Stimulated activated CD4-positive, alpha-beta T cell treated with anti-CD3 and anti-CD28 coated beads, Interleukin-15, amount 100 ng/mL, for 24 hours (primary cell): ENCODE measurements around the gene TMCC3.

Experiments used
- DNase-seq: peaks from one replicate; pipeline ENCODE4 v3.0.0-alpha.2; 2020

The TMCC3 gene, protein sequence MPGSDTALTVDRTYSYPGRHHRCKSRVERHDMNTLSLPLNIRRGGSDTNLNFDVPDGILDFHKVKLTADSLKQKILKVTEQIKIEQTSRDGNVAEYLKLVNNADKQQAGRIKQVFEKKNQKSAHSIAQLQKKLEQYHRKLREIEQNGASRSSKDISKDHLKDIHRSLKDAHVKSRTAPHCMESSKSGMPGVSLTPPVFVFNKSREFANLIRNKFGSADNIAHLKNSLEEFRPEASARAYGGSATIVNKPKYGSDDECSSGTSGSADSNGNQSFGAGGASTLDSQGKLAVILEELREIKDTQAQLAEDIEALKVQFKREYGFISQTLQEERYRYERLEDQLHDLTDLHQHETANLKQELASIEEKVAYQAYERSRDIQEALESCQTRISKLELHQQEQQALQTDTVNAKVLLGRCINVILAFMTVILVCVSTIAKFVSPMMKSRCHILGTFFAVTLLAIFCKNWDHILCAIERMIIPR

DNA sequence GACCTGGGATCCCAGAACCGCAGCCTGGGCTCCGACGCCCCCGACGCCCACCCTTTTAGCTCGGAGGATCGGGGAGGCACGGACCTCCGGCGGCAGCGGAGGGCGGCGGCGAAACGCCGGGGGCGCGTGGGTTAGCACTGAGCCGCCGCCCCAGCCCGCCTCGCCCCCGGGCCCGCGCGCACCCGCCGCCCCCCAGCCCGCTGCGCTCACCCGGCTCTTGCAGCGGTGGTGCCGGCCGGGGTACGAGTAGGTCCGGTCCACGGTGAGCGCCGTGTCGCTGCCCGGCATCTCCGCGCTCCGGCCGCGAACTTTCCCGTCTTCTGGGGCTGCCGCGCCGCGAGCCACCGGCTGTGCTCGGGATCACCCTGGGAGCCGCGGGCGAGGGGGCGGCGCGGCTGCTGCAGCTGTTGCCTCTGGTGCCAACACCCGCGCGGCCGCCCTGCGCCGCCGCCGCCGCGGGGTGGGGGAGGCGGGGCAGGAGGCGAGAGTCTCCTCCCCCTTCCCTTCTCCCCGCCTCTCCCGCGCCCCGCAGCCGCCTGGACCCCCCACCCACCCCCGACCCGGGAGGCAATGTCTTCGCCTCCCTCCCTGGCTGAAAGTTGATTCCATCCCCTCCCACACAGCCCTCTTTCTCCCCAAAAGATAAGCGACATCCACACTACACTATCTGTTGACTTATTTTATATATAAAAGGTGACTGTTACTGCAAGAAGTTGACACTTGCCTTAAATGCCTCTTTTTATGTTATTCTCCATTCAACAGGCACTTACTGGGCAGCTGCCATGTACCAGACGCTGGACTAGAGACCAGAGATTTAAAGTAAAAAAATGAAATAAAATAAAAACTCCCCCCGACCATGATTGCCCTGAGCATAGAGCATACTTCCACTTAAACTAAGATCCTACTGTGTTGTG lies at the start of gene TMCC3:
Gene TMCC3, minus strand, starts transcription at position 415 of the 914 bp plus-strand sequence. Its CDS starts 127 bp downstream, at position 288.
- peak; percentile 31 for DNase-seq

- no peak for DNase-seq
Observed at GRCh38 chr12:94699801-94700200, 49.4 kb upstream of the TMCC3 start.

DNA sequence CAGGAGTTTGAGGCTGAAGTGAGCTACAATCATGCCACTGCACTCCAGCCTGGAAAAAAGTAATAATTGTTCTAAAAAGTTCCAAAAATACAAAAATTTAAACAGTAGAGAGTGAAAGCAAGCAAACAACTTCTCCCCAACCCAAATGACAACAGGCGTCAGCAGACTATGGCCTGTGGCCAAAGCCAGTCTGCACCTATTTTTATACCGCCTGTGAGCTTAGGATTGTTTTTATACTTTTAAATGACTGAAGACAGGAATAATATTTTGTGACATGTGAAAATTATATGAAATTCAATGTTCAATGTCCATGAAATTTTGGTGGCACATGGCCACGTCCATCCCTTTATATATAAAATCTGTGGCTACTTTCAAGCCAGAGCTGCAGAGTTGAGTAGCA lies 48.2 kb upstream of the TMCC3 start:
- DNase-seq = no peak

DNA sequence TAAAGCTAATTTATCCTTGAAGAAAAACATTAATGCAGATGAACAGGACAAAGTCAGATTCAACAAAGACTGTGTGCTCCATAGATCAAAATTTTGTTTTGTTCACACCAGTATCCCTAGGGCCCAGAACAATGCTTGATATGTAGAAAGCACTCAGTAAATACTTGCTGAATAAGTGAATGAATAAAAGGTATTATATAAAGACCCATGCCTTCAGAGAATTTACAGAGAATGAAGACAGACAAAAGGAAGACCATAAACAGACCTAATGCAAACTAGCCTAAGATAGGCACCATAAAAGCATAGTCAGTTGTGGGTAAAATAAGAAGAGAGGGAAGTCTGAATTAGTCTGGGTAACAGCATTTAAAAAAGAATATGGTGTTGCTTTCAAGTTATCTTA lies 47.3 kb upstream of the TMCC3 start:
- no peak for DNase-seq

DNA sequence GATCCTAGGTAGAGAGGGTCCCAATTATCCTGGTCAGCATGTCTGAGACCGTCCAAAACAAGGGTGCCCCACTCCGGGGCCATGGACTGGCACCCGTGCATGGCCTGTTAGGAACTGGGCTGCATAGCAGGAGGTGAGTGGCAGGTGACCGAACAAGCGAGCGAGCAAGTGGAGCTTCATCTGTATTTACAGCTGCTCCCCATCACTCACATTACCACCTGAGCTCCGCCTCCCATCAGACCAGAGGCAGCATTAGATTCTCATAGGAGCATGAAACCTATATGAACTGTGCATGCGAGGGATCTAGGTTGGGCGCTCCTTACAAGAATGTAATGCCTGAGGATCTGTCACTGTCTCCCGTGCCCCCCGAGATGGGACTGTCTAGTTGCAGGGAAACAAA lies 44.4 kb upstream of the TMCC3 start:
- DNase-seq = no peak

DNA sequence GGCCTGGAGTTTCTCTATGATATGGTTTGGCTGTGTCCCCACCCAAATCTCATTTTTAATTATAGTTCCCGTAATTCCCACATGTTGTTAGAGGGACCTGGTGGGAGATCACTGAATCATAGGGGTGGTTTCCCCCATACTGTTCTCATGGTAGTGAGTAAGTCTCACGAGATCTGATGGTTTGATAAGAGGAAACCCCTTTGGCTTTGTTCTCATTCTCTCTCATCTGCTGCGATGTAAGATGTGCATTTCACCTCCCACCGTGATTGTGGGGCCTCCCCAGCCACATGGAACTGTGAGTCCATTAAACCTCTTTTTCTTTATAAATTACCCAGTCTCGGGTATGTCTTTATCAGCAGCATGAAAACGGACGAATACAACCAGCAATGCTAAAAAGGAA lies 42.5 kb upstream of the TMCC3 start:
- peak; percentile 19 for DNase-seq

GRCh38 chr12:94690198-94690771 lies 39.9 kb upstream of the TMCC3 start:
- DNase-seq = no peak

GRCh38 chr12:94689646-94690036 lies 39.3 kb upstream of the TMCC3 start:
- DNase-seq = no peak

- DNase-seq = no peak
Observed at GRCh38 chr12:94689002-94689645, 38.8 kb upstream of the TMCC3 start.

DNA sequence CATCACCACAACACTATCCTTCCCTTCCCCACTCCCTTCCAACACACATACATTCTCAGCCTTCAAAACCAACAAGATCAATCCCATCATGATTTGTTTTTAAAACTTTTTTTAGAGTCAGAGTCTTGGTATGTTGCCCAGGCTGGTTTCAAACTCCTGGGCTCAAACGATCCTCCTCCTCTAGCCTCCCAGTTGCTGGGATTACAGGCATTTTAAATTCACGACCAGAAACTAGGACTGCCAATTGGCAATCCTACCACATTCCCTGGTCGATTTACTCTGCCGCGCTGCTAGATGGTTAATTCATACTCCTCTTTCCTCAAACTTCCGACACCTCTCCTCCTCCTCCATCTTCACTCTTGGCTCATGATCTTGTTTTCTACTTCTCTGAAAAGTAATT lies 37.5 kb upstream of the TMCC3 start:
- no peak for DNase-seq

DNA sequence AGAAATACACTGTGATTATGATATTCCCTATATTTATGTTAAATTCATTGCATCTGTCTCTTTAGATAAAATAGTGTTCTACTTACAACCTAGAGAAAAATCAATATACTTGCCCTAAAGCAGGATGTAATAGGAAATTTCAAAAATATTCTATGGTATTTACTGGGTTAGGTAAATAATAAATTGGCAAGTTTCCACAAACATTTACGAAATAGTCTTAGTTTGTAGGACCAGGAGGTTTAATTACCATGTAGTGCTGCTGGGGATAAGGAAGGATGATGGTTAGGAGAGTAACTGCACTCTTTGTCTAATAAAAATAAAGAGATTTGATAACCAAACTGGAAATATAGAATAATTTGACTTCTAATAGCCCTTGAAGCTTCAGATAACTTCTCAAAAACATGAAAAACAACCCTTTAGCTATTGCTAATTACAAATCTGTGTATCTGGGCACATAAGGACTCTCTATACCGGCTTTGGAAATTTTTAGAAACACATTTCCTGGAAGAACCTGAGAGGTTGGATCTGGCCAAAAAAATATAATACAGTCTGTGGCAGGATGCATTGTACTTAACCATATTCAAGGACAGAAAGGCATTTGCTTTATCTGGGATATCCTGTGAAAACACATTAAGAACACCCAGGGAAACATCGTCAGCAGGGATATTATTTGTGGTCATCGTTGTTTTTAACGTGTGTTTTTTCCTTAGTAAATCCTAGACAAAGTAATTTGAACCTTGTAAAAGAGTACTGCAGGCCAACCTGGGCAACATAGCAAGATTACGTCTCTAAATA lies 36.7 kb upstream of the TMCC3 start:
- DNase-seq = no peak

DNA sequence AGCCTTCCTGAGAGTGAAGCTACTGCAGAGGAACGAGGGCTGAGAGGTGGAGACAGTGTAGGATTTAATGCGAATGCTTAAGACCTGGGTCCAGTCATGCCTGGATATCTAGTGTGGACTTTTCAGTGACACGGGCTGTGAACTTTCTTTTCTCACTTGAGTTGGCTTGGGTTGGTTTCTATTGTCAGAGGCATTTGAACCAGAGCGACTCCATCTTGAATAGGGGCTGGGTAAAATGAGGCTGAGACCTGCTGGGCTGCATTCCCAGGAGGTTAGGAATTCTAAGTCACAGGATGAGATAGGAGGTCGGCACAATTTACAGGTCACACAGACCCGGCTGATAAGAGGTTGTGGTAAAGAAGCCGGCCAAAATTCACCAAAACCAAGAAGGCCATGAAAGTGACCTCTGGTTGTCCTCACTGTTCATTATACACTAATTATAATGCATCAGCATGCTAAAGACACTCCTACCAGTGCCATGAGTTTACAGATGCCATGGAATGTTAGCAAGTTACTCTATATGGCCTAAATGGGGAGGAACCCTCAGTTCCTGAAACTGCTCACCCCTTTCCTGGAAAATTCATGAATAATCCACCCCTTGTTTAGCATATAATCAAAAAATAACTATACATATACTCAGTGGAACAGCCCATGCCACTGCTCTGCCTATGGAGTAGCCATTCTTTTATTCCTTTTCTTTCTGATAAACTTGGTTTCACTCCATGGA lies 34.2 kb upstream of the TMCC3 start:
- DNase-seq = no peak

GRCh38 chr12:94679554-94680195 lies 29.3 kb upstream of the TMCC3 start:
- DNase-seq = no peak

- no peak for DNase-seq
Observed at GRCh38 chr12:94678849-94679248, 28.5 kb upstream of the TMCC3 start.

DNA sequence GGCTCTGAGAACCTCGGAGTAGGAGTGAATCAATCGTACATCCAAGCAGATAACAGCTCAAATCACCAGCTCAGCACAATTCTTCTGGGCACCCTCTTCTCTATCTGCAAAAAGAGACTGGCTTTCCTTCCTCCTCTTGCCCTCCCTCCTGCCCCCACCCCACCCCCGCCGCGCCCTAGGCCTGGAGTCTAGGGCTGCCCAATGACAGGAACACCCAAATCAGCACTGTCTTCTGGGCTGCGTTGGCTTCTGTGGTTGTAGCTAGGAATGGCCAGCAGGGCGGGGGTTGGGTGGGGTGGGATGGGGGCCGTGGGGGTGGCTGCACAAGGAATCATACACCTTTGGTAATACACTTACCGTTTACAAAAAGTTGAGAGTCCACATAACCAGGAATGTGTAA lies 28.0 kb upstream of the TMCC3 start:
- DNase-seq = no peak

GRCh38 chr12:94677778-94678177 lies 27.4 kb upstream of the TMCC3 start:
- DNase-seq = no peak

DNA sequence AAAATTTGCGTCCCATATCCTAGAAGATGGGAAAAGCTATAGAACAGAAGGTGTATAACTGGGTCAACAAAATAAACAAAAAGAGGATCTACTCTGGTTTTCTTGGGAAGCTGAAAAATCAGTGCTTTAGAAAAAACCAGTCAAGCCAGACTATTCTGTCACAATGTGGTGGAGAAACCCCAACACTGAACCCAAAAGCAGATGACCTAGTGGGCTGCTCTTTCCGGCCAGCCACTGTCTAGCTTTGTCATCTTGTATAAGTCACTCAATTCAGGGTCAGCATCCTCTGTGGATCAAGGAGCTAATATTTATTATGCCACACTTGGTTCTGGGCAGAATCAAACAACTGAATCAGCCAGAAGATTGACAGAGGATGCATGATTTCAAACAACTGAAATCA lies 26.6 kb upstream of the TMCC3 start:
- DNase-seq = no peak

DNA sequence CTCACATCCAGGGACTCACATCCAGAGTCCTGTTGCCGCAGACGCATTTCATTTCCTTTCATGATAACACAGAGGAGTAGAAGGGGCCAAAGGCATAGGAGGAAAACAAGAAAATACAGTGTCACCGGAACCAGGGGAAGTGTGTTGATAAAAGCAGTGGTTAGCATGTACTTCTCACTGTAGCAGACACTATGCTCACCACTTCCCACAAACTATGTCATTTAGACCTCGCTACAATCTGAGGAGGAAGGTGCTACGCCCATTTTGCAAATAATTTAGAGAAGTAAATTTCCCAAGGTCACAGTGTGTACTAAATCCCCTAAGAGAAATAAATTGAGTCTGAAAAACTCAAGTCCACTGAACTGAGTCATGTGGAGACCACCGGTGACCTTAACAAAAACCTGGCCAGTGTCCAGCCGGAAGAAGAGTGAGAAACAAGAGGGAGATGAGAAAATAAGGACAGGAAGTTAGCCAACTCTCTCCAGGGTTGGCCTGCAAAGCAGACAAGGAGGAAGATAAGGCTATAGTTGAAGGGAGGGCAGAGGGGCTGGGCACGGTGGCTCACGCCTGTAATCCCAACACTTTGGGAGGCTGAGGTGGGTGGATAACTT lies 25.8 kb upstream of the TMCC3 start:
- no peak for DNase-seq

DNA sequence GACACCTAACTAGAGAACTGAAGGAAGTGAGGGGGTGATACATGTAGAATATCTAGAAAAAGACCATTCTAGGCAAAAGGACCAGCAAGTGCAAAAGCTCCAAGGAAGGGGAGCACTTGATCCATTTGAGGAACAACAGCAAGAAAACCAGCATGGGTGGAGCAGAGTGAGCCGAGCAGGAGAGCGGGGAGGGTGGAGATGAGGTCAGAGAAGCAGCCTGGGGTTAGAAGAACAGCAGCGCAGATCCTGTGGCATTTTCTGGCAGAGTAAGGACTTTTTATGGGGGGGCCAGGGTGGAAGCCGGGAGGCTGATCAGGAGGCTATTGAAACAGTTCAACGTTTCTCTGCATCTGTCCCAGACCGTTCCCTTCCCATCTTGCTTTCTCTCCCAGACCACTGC lies 24.5 kb upstream of the TMCC3 start:
- DNase-seq = no peak

GRCh38 chr12:94674051-94674451 lies 23.7 kb upstream of the TMCC3 start:
- DNase-seq = no peak
